ENCODE results near the gene SLC35E4.

Gene SLC35E4

GRCh38 chr22:30596199-30596598, 39.4 kb upstream of the SLC35E4 start:
- H3K4me3 ChIP-seq (IDR thresholded peaks at IDR 0.05; ENCODE audit: insufficient read depth, low read depth, low read length), result no peak overlapping the region

GRCh38 chr22:30596886-30597285, 38.7 kb upstream of the SLC35E4 start:
- no peaks in the 10 kb centered on the region for H3K79me2 ChIP-seq (ENCODE audit: insufficient read depth, low read depth)
- H2AFZ ChIP-seq (ENCODE audit: low read depth), result no peak overlapping the region
- H4K20me1 ChIP-seq (ENCODE audit: insufficient read depth), result no peaks in the 10 kb centered on the region
- no peak overlapping the region for H3K4me2 ChIP-seq
- H3K36me3 ChIP-seq (ENCODE audit: insufficient read depth), result no peaks in the 10 kb centered on the region
- peaks cover 16% of the 10 kb centered on the region; the same call in 1 of the 2 replicates for H3K27me3 ChIP-seq (ENCODE audit: insufficient read depth, low read depth)
- no peak overlapping the region for H3K27ac ChIP-seq
- H3K9ac ChIP-seq, result no peak overlapping the region
- TF ChIP-seq CTCF (conservative IDR thresholded peaks at IDR 0.05; ENCODE audit: low read depth, low read length), result no peak
- H3K4me1 ChIP-seq (ENCODE audit: low read depth, poor library complexity, severe bottlenecking), result peaks cover 8% of the 10 kb centered on the region
- H3K4me3 ChIP-seq (IDR thresholded peaks at IDR 0.05; ENCODE audit: insufficient read depth, low read depth, low read length), result no peak overlapping the region

More at GRCh38 chr22:30596199-30596598, 39.4 kb upstream of the SLC35E4 start:
- TF ChIP-seq CTCF (conservative IDR thresholded peaks at IDR 0.05; ENCODE audit: low read depth, low read length), result no peak
- no peak overlapping the region for H2AFZ ChIP-seq (ENCODE audit: low read depth)
- peaks cover 7% of the 10 kb centered on the region for H3K4me1 ChIP-seq (ENCODE audit: low read depth, poor library complexity, severe bottlenecking)
- H3K36me3 ChIP-seq (ENCODE audit: insufficient read depth), result no peaks in the 10 kb centered on the region
- no peaks in the 10 kb centered on the region for H4K20me1 ChIP-seq (ENCODE audit: insufficient read depth)
- no peak overlapping the region for H3K4me2 ChIP-seq
- peaks cover 16% of the 10 kb centered on the region; the same call in 1 of the 2 replicates for H3K27me3 ChIP-seq (ENCODE audit: insufficient read depth, low read depth)
- H3K79me2 ChIP-seq (ENCODE audit: insufficient read depth, low read depth), result peaks cover 6% of the 10 kb centered on the region
- H3K9ac ChIP-seq, result no peak overlapping the region
- H3K27ac ChIP-seq, result no peak overlapping the region

- no peak for TF ChIP-seq CTCF (conservative IDR thresholded peaks at IDR 0.05; ENCODE audit: low read depth, low read length)
- peaks cover 2% of the 10 kb centered on the region; the same call in 1 of the 2 replicates for H3K27me3 ChIP-seq (ENCODE audit: insufficient read depth, low read depth)
- H3K4me2 ChIP-seq, result no peak overlapping the region
These were observed 36.6 kb upstream of the SLC35E4 start for GRCh38 chr22:30598986-30599385.

GRCh38 chr22:30600921-30601320, 34.7 kb upstream of the SLC35E4 start:
- H2AFZ ChIP-seq (ENCODE audit: low read depth), result no peak overlapping the region
- no peak for TF ChIP-seq CTCF (conservative IDR thresholded peaks at IDR 0.05; ENCODE audit: low read depth, low read length)
- no peaks in the 10 kb centered on the region for H4K20me1 ChIP-seq (ENCODE audit: insufficient read depth)
- H3K4me1 ChIP-seq (ENCODE audit: low read depth, poor library complexity, severe bottlenecking), result peaks cover 28% of the 10 kb centered on the region
- no peak overlapping the region for H3K4me3 ChIP-seq (IDR thresholded peaks at IDR 0.05; ENCODE audit: insufficient read depth, low read depth, low read length)
- no peak overlapping the region for H3K27ac ChIP-seq
- H3K79me2 ChIP-seq (ENCODE audit: insufficient read depth, low read depth), result no peaks in the 10 kb centered on the region
- H3K27me3 ChIP-seq (ENCODE audit: insufficient read depth, low read depth), result no peaks in the 10 kb centered on the region
- H3K4me2 ChIP-seq, result no peak overlapping the region
- no peak overlapping the region for H3K9ac ChIP-seq
- H3K36me3 ChIP-seq (ENCODE audit: insufficient read depth), result no peaks in the 10 kb centered on the region

More at GRCh38 chr22:30598986-30599385, 36.6 kb upstream of the SLC35E4 start:
- peaks cover 12% of the 10 kb centered on the region for H3K4me1 ChIP-seq (ENCODE audit: low read depth, poor library complexity, severe bottlenecking)
- H3K79me2 ChIP-seq (ENCODE audit: insufficient read depth, low read depth), result no peaks in the 10 kb centered on the region
- no peak overlapping the region for H3K4me3 ChIP-seq (IDR thresholded peaks at IDR 0.05; ENCODE audit: insufficient read depth, low read depth, low read length)
- H2AFZ ChIP-seq (ENCODE audit: low read depth), result no peak overlapping the region
- no peak overlapping the region for H3K27ac ChIP-seq
- H4K20me1 ChIP-seq (ENCODE audit: insufficient read depth), result no peaks in the 10 kb centered on the region
- no peaks in the 10 kb centered on the region for H3K36me3 ChIP-seq (ENCODE audit: insufficient read depth)
- no peak overlapping the region for H3K9ac ChIP-seq
